ENCODE data around the gene PRKCA.

DNA sequence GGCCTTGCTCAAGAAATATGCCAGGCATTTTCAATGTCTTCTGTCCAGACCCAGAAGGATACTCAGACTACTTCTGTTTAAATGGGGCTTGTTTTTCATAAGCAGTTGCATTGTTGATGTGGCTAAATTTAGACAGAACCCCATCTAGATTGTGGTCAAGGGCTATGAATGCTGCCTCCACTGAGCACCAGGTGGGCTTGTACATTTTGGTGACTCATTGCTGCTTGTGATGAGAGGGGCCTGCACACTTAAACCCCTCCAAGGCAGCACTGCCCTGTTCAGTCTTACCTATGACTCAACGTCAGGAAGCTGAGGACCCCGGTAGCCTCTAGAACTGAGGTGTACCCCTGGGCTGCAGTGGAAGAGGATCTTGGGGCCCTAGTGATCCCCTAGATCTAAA is 144.0 kb downstream of the PRKCA start:
- TF ChIP-seq ZFP36 (IDR thresholded peaks at IDR 0.05; ENCODE audit: borderline replicate concordance, partially characterized antibody) (no peak), HDAC2 (IDR thresholded peaks at IDR 0.05) (no peak), POLR2A (IDR thresholded peaks at IDR 0.05; ENCODE audit: low read length) (no peak), NFE2L2 (conservative IDR thresholded peaks at IDR 0.05; ENCODE audit: low read length) (no peak), JUNB (IDR thresholded peaks at IDR 0.05) (no peak), RARB (CRISPR knock-in tag; IDR thresholded peaks at IDR 0.05) (no peak), KDM1A (IDR thresholded peaks at IDR 0.05; ENCODE audit: low read depth) (no peak), CEBPB (IDR thresholded peaks at IDR 0.05) (no peak), PHF8 (IDR thresholded peaks at IDR 0.05; ENCODE audit: borderline replicate concordance, low read depth) (no peak)
- TF ChIP-seq, protein P1, sequence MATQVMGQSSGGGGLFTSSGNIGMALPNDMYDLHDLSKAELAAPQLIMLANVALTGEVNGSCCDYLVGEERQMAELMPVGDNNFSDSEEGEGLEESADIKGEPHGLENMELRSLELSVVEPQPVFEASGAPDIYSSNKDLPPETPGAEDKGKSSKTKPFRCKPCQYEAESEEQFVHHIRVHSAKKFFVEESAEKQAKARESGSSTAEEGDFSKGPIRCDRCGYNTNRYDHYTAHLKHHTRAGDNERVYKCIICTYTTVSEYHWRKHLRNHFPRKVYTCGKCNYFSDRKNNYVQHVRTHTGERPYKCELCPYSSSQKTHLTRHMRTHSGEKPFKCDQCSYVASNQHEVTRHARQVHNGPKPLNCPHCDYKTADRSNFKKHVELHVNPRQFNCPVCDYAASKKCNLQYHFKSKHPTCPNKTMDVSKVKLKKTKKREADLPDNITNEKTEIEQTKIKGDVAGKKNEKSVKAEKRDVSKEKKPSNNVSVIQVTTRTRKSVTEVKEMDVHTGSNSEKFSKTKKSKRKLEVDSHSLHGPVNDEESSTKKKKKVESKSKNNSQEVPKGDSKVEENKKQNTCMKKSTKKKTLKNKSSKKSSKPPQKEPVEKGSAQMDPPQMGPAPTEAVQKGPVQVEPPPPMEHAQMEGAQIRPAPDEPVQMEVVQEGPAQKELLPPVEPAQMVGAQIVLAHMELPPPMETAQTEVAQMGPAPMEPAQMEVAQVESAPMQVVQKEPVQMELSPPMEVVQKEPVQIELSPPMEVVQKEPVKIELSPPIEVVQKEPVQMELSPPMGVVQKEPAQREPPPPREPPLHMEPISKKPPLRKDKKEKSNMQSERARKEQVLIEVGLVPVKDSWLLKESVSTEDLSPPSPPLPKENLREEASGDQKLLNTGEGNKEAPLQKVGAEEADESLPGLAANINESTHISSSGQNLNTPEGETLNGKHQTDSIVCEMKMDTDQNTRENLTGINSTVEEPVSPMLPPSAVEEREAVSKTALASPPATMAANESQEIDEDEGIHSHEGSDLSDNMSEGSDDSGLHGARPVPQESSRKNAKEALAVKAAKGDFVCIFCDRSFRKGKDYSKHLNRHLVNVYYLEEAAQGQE (IDR thresholded peaks at IDR 0.05): no peak
- TF ChIP-seq, protein P2, sequence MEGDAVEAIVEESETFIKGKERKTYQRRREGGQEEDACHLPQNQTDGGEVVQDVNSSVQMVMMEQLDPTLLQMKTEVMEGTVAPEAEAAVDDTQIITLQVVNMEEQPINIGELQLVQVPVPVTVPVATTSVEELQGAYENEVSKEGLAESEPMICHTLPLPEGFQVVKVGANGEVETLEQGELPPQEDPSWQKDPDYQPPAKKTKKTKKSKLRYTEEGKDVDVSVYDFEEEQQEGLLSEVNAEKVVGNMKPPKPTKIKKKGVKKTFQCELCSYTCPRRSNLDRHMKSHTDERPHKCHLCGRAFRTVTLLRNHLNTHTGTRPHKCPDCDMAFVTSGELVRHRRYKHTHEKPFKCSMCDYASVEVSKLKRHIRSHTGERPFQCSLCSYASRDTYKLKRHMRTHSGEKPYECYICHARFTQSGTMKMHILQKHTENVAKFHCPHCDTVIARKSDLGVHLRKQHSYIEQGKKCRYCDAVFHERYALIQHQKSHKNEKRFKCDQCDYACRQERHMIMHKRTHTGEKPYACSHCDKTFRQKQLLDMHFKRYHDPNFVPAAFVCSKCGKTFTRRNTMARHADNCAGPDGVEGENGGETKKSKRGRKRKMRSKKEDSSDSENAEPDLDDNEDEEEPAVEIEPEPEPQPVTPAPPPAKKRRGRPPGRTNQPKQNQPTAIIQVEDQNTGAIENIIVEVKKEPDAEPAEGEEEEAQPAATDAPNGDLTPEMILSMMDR (IDR thresholded peaks at IDR 0.05): no peak
- TF ChIP-seq, protein P3, sequence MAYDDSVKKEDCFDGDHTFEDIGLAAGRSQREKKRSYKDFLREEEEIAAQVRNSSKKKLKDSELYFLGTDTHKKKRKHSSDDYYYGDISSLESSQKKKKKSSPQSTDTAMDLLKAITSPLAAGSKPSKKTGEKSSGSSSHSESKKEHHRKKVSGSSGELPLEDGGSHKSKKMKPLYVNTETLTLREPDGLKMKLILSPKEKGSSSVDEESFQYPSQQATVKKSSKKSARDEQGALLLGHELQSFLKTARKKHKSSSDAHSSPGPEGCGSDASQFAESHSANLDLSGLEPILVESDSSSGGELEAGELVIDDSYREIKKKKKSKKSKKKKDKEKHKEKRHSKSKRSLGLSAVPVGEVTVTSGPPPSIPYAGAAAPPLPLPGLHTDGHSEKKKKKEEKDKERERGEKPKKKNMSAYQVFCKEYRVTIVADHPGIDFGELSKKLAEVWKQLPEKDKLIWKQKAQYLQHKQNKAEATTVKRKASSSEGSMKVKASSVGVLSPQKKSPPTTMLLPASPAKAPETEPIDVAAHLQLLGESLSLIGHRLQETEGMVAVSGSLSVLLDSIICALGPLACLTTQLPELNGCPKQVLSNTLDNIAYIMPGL (CRISPR knock-in tag; IDR thresholded peaks at IDR 0.05; ENCODE audit: borderline replicate concordance): no peak
- TF ChIP-seq, protein P4, sequence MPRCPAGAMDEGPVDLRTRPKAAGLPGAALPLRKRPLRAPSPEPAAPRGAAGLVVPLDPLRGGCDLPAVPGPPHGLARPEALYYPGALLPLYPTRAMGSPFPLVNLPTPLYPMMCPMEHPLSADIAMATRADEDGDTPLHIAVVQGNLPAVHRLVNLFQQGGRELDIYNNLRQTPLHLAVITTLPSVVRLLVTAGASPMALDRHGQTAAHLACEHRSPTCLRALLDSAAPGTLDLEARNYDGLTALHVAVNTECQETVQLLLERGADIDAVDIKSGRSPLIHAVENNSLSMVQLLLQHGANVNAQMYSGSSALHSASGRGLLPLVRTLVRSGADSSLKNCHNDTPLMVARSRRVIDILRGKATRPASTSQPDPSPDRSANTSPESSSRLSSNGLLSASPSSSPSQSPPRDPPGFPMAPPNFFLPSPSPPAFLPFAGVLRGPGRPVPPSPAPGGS (IDR thresholded peaks at IDR 0.05): no peak
- TF ChIP-seq, protein P5, sequence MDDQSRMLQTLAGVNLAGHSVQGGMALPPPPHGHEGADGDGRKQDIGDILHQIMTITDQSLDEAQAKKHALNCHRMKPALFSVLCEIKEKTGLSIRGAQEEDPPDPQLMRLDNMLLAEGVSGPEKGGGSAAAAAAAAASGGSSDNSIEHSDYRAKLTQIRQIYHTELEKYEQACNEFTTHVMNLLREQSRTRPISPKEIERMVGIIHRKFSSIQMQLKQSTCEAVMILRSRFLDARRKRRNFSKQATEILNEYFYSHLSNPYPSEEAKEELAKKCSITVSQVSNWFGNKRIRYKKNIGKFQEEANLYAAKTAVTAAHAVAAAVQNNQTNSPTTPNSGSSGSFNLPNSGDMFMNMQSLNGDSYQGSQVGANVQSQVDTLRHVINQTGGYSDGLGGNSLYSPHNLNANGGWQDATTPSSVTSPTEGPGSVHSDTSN (IDR thresholded peaks at IDR 0.05): no peak
